ENCODE data around the gene CABYR.

CABYR gene

GRCh38 chr18:24177499-24178133 lies 38.8 kb downstream of the CABYR start:
- H3K27ac Mint-ChIP-seq, result no peak overlapping the region
- H3K36me3 Mint-ChIP-seq (ENCODE audit: low read depth), result peaks cover 28% of the 10 kb centered on the region
- TF ChIP-seq, protein P1, sequence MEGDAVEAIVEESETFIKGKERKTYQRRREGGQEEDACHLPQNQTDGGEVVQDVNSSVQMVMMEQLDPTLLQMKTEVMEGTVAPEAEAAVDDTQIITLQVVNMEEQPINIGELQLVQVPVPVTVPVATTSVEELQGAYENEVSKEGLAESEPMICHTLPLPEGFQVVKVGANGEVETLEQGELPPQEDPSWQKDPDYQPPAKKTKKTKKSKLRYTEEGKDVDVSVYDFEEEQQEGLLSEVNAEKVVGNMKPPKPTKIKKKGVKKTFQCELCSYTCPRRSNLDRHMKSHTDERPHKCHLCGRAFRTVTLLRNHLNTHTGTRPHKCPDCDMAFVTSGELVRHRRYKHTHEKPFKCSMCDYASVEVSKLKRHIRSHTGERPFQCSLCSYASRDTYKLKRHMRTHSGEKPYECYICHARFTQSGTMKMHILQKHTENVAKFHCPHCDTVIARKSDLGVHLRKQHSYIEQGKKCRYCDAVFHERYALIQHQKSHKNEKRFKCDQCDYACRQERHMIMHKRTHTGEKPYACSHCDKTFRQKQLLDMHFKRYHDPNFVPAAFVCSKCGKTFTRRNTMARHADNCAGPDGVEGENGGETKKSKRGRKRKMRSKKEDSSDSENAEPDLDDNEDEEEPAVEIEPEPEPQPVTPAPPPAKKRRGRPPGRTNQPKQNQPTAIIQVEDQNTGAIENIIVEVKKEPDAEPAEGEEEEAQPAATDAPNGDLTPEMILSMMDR (IDR thresholded peaks at IDR 0.05; ENCODE audit: unreplicated experiment in 3 of 3), result no peak
- H3K9me3 Mint-ChIP-seq, result no peaks in the 10 kb centered on the region
- no peaks in the 10 kb centered on the region for H3K27me3 Mint-ChIP-seq (ENCODE audit: low read depth)
- no peaks in the 10 kb centered on the region for H3K4me1 Mint-ChIP-seq
- H3K4me3 Mint-ChIP-seq, result no peak overlapping the region

DNA sequence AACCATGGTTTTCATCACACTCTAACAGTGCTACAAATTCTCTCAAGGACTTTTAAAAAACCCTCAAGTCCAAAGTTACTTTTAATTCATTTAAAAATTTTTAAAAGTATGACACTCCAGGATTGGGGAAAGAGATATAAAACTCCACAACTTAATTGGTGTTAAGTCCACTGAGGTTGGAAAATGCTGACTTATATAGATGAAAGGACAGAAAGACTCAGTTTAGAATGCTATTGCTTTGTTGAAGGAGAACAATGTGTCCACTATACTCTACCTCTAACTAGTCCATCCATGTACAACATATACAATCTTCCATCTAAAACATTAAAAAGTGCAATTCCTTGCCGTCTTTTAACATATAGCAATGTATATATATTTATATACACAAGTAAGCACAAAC lies 41.2 kb downstream of the CABYR start:
- no peaks in the 10 kb centered on the region for H3K4me1 Mint-ChIP-seq
- H3K27ac Mint-ChIP-seq, result no peak overlapping the region
- TF ChIP-seq, protein P1 (IDR thresholded peaks at IDR 0.05; ENCODE audit: unreplicated experiment in 3 of 3), result no peak
- H3K4me3 Mint-ChIP-seq, result no peak overlapping the region
- H3K36me3 Mint-ChIP-seq (ENCODE audit: low read depth), result peaks cover 24% of the 10 kb centered on the region
- H3K27me3 Mint-ChIP-seq (ENCODE audit: low read depth), result no peaks in the 10 kb centered on the region
- no peaks in the 10 kb centered on the region for H3K9me3 Mint-ChIP-seq

GRCh38 chr18:24181806-24182205 lies 42.9 kb downstream of the CABYR start:
- Mint-ChIP-seq H3K36me3 (ENCODE audit: low read depth) (peaks cover 21% of the 10 kb centered on the region), H3K27me3 (ENCODE audit: low read depth) (no peaks in the 10 kb centered on the region), H3K9me3 (no peaks in the 10 kb centered on the region), H3K4me1 (no peaks in the 10 kb centered on the region), H3K27ac (no peak overlapping the region), H3K4me3 (no peak overlapping the region)
- TF ChIP-seq, protein P1 (IDR thresholded peaks at IDR 0.05; ENCODE audit: unreplicated experiment in 3 of 3), result no peak

DNA sequence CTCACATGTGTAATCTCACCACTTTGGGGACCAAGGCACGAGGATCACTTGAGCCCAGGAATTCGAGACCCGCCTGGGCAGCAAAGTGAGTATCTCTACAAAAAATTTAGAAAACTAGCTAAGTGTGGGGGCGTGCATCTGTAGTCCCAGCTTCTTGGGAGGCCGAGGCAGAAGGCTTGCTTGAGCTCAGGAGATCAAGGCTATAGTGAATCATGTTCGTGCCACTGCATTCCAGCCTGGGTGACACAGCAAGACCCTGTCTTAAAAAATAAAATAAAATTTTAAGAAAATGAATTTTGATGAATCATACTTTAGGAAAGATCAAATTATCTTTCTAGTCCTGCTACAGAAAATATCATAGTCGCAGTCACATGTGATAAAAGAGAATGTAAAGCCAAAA lies 46.9 kb downstream of the CABYR start:
- H3K36me3 Mint-ChIP-seq (ENCODE audit: low read depth), result peaks cover 10% of the 10 kb centered on the region
- H3K4me1 Mint-ChIP-seq, result peaks cover 23% of the 10 kb centered on the region
- H3K27me3 Mint-ChIP-seq (ENCODE audit: low read depth), result no peaks in the 10 kb centered on the region
- TF ChIP-seq, protein P1 (IDR thresholded peaks at IDR 0.05; ENCODE audit: unreplicated experiment in 3 of 3), result no peak
- no peak overlapping the region for H3K4me3 Mint-ChIP-seq
- no peaks in the 10 kb centered on the region for H3K9me3 Mint-ChIP-seq
- no peak overlapping the region for H3K27ac Mint-ChIP-seq

- Mint-ChIP-seq H3K27me3 (ENCODE audit: low read depth) (no peaks in the 10 kb centered on the region), H3K27ac (no peak overlapping the region), H3K36me3 (ENCODE audit: low read depth) (peaks cover 8% of the 10 kb centered on the region), H3K4me3 (no peak overlapping the region), H3K9me3 (no peaks in the 10 kb centered on the region), H3K4me1 (peaks cover 30% of the 10 kb centered on the region)
- TF ChIP-seq, protein P1 (IDR thresholded peaks at IDR 0.05; ENCODE audit: unreplicated experiment in 3 of 3), result no peak
Observed at GRCh38 chr18:24187049-24187448, 48.2 kb downstream of the CABYR start.

GRCh38 chr18:24187689-24188088 lies 48.8 kb downstream of the CABYR start:
- Mint-ChIP-seq H3K27ac (no peak overlapping the region), H3K36me3 (ENCODE audit: low read depth) (peaks cover 12% of the 10 kb centered on the region), H3K9me3 (no peaks in the 10 kb centered on the region), H3K27me3 (ENCODE audit: low read depth) (no peaks in the 10 kb centered on the region), H3K4me3 (no peak overlapping the region), H3K4me1 (peaks cover 35% of the 10 kb centered on the region)
- TF ChIP-seq, protein P1 (IDR thresholded peaks at IDR 0.05; ENCODE audit: unreplicated experiment in 3 of 3), result no peak
